GM19025 (cell line): ENCODE data around the gene IFIT2.
A peak's percentile ranks its signal among the peaks of the same experiment; 100 is the strongest.
"Not testable (repeated sequence)": the region's sequence is repeated elsewhere in the genome, so short reads cannot be mapped to it uniquely, and the experiment has no call there.

Source experiments
- ATAC-seq: cut with Tn5 transposase; IDR thresholded peaks from one replicate; pipeline ENCODE4 v1.9.1; 2021; ENCODE audit warnings: mild to moderate bottlenecking, low read depth, moderate library complexity; ENCODE audit not compliant: unreplicated experiment

IFIT2 gene

DNA sequence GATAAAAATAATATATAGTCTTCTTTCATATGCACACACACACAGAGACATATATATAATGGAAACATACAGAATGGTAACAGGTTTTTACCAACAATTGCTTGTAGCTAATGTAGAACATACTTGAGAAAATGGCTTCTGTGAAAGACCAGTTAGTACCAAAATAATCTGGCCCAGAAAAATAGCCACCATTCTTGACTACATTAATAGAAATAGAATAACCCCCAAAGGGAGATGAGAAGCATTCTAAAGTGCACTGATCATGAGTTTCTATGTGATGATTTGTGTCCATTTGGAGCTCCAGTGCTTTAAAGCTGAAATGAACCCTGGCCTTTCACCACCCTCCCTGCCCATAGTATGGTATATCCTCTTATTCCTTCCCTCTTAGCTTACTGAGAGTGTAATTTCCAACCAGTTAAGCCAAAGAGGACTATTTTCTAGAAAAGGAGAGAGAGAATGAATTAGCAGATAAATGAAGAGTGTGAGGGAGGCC, 22.9 kb upstream of the IFIT2 start:
- ATAC-seq, result no peak

GRCh38 chr10:89279421-89279869, 22.4 kb upstream of the IFIT2 start:
- no peak for ATAC-seq

GRCh38 chr10:89280508-89280907, 21.3 kb upstream of the IFIT2 start:
- ATAC-seq, result no peak

DNA sequence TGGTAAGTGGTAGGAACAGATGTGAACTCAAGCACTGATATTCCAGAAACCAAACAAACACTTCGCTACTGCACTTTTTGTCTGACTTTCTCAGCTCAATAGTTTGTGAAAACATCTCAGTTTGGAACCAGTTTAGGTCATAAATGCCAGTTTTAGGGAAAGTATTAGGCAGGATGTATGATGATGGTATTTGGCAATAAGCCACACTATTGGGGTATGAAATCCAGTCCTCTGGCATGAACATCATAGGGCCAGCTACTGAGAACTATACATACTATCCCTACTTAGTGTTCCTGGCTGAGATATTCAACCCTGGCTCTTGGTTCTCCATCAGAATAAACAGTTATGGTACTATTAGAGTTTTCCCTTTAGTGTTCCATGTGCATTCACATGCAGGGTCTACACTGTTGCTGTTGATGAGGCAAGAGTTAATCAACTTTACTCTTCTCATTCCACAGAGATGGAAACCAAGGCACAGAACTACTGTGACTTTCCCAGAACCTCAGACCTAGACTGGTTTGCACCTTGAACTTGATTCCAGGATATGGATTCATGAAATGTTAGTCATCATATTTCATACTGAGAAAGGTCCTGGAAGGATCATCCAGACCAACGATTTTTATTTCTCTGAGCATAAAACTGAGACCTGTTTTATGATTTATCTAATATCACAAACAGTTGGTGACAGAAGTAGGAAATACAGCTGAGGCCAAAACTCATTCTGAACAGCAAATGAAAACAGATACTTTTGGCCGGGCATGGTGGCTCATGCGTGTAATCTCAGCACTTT, 20.0 kb upstream of the IFIT2 start:
- ATAC-seq, result no peak

GRCh38 chr10:89283025-89283935, 18.6 kb upstream of the IFIT2 start:
- no peak for ATAC-seq

- ATAC-seq, result no peak
Observed at GRCh38 chr10:89283936-89284475, 17.8 kb upstream of the IFIT2 start.

DNA sequence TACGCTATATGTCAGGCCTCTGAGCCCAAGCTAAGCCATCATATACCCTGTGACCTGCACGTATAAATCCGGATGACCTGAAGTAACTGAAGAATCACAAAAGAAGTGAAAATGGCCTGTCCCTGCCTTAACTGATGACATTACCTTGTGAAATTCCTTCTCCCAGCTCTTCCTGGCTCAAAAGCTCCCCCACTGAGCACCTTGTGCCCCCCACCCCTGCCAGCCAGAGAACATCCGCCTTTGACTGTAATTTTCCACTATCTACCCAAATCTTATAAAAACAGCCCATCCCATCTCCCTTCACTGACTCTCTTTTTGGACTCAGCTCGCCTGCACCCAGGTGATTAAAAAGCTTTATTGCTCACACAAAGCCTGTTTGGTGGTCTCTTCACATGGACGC, 17.1 kb upstream of the IFIT2 start:
- not testable (repeated sequence) for ATAC-seq

DNA sequence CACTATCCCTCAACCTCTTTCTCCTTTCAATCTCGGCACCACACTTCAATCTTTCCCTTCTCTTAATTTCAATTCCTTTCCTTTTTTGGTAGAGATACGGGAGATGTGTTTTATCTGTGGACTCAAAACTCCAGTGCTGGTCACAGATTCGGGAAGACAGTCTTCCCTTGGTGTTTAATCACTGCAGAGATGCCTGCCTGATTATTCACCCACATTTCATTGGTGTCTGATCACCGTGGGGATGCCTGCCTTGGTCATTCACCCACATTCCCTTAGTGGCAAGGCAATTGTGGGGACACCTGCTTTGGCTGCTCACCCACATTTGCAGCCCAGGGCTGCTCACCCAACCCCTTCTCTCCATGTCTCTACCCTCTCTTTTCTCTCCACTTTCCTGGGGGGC, 16.5 kb upstream of the IFIT2 start:
- ATAC-seq, result not testable (repeated sequence)

DNA sequence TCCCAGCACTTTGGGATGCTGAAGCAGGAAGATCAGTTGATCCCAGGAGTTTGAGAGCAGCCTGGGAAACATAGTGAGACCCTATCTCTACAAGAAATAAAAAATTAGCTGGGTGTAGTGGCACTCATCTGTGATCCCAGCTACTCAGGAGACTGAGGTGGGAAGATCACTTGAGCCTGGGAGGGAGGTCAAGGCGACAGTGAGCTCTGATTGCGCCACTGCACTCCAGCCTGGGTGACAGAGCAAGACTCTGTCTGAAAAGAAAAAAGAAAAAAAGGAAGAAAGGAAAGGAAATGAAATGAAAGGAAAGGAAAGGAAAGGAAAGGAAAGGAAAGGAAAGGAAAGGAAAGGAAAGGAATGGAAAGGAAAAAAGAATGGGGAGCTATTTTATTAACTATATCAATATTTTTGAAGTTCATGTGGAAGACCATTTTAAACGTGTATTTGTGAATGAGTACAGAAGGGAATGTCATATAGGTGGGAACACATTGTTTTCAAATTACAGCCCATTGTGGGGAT, 7.1 kb upstream of the IFIT2 start:
- no peak for ATAC-seq

- ATAC-seq, result no peak
Observed at GRCh38 chr10:89295597-89295996, 6.2 kb upstream of the IFIT2 start.

DNA sequence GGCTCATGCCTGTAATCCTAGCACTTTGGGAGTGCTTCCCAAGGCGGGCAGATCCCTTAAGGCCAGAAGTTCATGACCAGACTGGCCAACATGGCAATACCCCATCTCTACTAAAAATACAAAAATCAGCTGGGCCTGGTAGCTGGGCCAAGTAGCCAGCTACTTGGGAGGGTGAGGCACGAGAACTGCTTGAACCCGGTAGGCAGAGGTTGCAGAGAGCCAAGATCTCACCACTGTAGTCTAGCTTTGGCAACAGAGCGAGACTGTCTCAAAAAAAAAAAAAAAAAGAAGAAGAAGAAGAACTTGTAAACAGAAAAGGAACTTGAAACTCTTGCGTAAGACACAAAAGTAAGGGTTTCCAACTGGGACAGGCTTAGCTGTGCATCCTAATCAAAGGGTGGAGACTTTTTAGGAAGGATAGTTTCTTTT, 5.6 kb upstream of the IFIT2 start:
- ATAC-seq, result no peak

DNA sequence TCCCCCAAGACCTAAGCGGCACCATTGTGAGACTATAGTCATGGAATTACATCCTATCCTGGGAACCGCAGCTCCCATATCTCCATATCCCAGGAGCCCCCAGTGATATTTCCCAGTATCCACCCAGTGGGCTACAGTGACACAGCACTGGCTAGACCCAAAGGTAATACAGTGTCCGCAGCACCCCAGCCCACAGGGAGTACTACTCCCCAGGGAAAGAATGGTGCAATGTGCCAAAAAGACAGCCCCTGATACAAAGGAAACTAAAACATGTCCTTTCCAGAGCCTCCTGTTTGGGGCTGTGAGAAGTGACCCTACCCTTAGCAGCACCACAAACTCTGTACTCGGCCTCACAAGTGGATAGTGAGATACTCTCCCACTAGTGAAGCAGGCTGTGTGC, 4.5 kb upstream of the IFIT2 start:
- no peak for ATAC-seq

DNA sequence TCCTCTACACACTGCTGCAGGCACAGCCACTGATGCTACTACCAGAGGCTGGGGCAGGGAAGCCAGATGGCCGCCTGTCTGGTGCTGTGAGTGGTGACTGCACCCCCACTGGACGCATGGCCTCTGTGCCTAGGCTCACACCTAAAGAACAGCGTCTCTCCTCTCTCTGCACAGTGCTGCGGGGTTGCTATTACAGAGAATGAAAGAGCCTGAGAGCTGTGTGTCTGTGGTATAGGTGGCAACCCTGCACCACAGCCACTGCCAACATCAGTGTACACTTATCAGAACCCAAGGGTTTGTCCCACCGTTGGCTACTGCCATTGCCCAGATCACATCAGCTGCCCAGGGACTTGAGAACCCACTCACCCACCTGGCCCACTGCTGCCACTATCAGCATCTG, 4.1 kb upstream of the IFIT2 start:
- no peak for ATAC-seq

DNA sequence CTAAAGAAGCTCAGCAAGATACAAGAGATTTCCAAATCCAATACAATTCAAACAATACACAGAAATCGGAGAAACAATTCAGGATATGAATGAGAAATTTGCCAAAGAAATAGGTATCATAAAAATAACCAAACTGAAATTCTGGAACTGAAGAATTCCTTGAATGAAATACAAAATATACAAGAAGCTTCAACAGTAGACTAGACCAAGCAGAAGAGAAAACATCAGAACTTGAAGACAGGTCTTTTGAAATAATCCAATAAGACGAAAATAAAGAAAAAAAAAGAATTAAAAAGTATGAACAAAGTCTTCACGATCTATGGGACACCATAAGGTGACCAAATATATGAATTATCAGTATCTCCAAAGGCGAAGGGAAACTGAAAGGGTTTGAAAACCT, 2.8 kb upstream of the IFIT2 start:
- ATAC-seq, result no peak

- peak; percentile 22 for ATAC-seq
Observed at GRCh38 chr10:89301232-89301631, 614 bp upstream of the IFIT2 start.

DNA sequence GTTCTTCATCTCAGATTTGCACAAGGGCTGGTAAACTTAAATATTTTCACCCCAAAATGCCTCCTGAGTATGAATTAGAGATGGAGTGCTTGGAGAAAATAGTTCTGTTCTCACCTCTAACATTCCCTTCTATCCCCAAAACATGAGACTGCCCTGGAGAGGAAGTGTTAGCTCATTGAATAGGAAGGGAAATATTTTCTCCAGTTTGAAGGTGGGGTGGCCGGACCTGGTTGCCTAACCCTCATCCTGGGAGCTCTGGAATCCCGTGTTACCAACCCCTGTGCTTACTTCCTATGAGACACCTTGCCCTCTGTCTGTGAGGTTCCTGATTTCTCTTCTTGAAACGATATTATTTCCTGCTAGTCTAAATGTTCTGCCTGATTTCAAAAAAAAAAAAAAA, 779 bp downstream of the IFIT2 start:
- no peak for ATAC-seq

DNA sequence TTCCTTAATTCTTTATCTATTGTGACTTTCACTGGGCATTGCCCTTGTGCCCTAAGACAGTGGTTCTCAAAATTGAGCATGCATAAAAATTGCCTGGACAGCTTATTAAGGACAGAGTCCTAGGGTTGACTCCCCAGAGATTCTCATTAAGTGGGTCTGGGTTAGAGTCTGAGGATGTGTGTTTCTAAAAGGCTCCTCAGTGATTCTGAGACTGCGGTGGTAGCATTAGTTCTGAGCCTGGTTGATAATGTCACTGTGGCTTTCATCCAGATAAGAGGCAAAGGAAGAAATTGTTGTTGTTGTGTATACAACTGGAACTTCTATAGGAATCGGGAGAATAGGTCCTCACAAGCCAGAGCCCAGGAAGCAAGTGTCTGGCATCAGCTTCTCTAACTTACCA, 1.3 kb downstream of the IFIT2 start:
- no peak for ATAC-seq

- ATAC-seq, result no peak
Observed at GRCh38 chr10:89304026-89304425, 2.2 kb downstream of the IFIT2 start.

GRCh38 chr10:89304446-89304845, 2.6 kb downstream of the IFIT2 start:
- no peak for ATAC-seq

DNA sequence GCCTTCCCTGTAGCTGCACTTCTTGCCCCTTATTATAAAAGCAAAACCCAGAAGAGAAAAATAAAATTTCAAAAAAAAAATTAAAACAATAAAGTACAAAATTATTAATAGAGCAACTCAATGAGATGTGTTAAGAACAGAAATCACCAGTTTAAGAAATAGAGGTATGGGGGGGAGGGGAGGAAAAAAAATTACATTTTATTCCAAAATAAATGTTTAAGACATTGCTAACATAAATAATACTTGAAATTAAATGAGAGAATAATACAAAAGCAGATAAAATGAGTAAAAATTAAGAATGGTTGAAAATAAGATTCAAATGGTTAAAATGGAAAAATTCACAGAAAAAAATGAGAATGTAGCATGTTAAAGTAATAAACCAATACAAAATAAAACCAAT, 3.1 kb downstream of the IFIT2 start:
- ATAC-seq, result no peak
